Lower leg skin (tissue), 4 donors: Measurements from ENCODE around the gene MLST8. TPM values are rescaled to one million over a fixed set of nuclear protein-coding genes. Genes with fewer than 3 reads are reported as not detected.

ENCODE experiments used
- DNase-seq, 2 donors: peaks; one replicate each; pipeline ENCODE4 v3.0.0-alpha.2; 2019; ENCODE audit warnings: low spot score in 2 of 2
- H3K4me3 ChIP-seq: fragments of 200-600 bp; sonication (generic); 2 replicates; pipeline ENCODE4 v1.5.1; 2017; ENCODE audit warnings: mild to moderate bottlenecking, low read depth; ENCODE audit not compliant: poor library complexity, severe bottlenecking
- POLR2A ChIP-seq, 2 donors: fragments of 450-650 bp; IDR thresholded peaks; one replicate each; pipeline ENCODE4 v1.6.1; 2016 to 2017; ENCODE audit warnings: antibody characterized with exemption in 2 of 2, mild to moderate bottlenecking in 1 of 2, moderate library complexity in 1 of 2
- WGBS, 2 donors: methylation state at CpG; one replicate each; pipeline ENCODE4 v1.1.5; 2018; 5-methylcytosine and 5-hydroxymethylcytosine counted together
- intact Hi-C: fragments of 100-400 bp; cut with DNase I; formaldehyde crosslinking; loops from one replicate; pipeline ENCODE4 v1.15.0; 2023; ENCODE audit warnings: low total_unique reads
- total RNA-seq, 4 donors: library from RNA; depleted of rRNA; stranded (reverse); fragments of >200 nt; gene quantifications; one replicate each; pipeline ENCODE4 v1.1.0, GENCODE V29; 2016
- TF ChIP-seq, protein P1 (sequence below), 3 donors: fragments of 450-650 bp; IDR thresholded peaks; one replicate each; pipeline ENCODE4 v1.5.1; 2016; ENCODE audit warnings: antibody characterized with exemption in 3 of 3, mild to moderate bottlenecking in 3 of 3, moderate library complexity in 2 of 3

The MLST8 gene
- total RNA-seq, 4 donors from 2014 or later = 43.8 to 69.4 (median 54.9) TPM

DNA sequence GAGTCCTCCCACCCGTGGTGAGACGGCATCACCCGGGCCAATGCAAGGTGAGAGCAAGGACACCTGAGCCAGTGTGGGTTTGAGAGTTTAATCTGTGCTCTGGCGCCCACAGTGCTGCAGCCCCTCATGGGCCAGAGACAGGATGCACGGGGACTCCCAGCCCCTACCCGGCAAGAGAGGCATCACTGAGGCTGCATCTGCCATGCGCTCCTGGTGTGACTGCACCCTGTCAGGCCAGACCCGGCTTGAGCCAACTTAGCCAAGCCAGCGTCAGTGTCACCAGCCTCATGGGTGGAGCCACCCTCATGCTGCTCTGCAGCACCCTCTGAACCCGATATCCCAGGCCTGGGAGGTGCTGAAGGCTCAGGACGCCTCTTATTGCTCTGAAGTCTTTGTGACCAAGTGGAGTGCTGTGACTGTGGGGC lies 6.7 kb downstream of the MLST8 start:
- intact Hi-C loops = no loop called here
- no peak for TF ChIP-seq POLR2A (IDR thresholded peaks at IDR 0.05)
- TF ChIP-seq, protein P1, sequence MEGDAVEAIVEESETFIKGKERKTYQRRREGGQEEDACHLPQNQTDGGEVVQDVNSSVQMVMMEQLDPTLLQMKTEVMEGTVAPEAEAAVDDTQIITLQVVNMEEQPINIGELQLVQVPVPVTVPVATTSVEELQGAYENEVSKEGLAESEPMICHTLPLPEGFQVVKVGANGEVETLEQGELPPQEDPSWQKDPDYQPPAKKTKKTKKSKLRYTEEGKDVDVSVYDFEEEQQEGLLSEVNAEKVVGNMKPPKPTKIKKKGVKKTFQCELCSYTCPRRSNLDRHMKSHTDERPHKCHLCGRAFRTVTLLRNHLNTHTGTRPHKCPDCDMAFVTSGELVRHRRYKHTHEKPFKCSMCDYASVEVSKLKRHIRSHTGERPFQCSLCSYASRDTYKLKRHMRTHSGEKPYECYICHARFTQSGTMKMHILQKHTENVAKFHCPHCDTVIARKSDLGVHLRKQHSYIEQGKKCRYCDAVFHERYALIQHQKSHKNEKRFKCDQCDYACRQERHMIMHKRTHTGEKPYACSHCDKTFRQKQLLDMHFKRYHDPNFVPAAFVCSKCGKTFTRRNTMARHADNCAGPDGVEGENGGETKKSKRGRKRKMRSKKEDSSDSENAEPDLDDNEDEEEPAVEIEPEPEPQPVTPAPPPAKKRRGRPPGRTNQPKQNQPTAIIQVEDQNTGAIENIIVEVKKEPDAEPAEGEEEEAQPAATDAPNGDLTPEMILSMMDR (IDR thresholded peaks at IDR 0.05) = no peak
- WGBS, 2 donors = 54 to 70% methylated on average over 9 to 10 of the region's 11 CpGs
- no peak overlapping the region for H3K4me3 ChIP-seq
- no peak for DNase-seq

GRCh38 chr16:2212362-2213324 lies 7.4 kb downstream of the MLST8 start:
- WGBS, 2 donors = 44 to 59% methylated on average over 17 to 19 of the region's 19 CpGs
- intact Hi-C loops = no loop called here
- TF ChIP-seq POLR2A (IDR thresholded peaks at IDR 0.05) = no peak
- TF ChIP-seq, protein P1 (IDR thresholded peaks at IDR 0.05) = no peak
- DNase-seq = no peak
- no peak overlapping the region for H3K4me3 ChIP-seq

GRCh38 chr16:2213817-2214718 lies 8.8 kb downstream of the MLST8 start:
- 2 to 3% methylated on average over 6 to 33 of the region's 98 CpGs for WGBS, 2 donors
- peak overlapping the region; percentile 52 for H3K4me3 ChIP-seq
- DNase-seq = no peak
- no peak for TF ChIP-seq POLR2A (IDR thresholded peaks at IDR 0.05)
- TF ChIP-seq, protein P1 (IDR thresholded peaks at IDR 0.05) = no peak
- intact Hi-C loops = no loop called here

GRCh38 chr16:2214719-2214968 lies 9.4 kb downstream of the MLST8 start, which contains the start of gene PGP:
PGP (minus strand) TSS chr16:2214840; CDS start chr16:2214777, 63 bp downstream.
- TF ChIP-seq, protein P1 (IDR thresholded peaks at IDR 0.05) = peak in 1 of 3 donors; percentile 51
- no peak for TF ChIP-seq POLR2A (IDR thresholded peaks at IDR 0.05)
- 0% methylated on average over 43 of the region's 48 CpGs; no CpG with 5 or more reads in 1 of the 2 donors for WGBS, 2 donors

DNA sequence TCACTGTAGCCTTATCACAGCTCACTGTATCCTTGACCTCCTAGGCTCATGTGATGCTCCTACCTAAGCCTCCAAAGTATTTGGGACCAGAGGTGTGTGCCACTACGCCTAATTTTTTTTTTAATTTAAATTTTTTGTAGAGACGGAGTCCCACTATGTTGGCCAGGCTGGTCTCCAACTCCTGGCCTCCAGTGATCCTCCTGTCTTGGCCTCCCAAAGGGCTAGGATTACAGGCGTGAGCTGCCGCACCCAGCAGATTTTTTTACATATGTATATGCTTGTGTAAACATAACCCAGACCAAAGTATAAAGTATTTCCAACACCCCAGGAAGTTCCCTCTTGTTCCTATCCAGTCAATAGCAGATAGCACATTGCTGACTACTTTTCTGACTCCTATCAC lies 11.1 kb downstream of the MLST8 start:
- intact Hi-C loops = no loop called here
- TF ChIP-seq, protein P1 (IDR thresholded peaks at IDR 0.05) = no peak
- TF ChIP-seq POLR2A (IDR thresholded peaks at IDR 0.05) = no peak
- DNase-seq = no peak
- no peak overlapping the region for H3K4me3 ChIP-seq
- 92 to 100% methylated on average over 4 of the region's 4 CpGs for WGBS, 2 donors

More at GRCh38 chr16:2214719-2214968, 9.4 kb downstream of the MLST8 start, which contains the start of gene PGP:
- intact Hi-C loops = no loop called here
- no peak for DNase-seq
- H3K4me3 ChIP-seq = peak within 1 kb of the TSS; percentile 52
